Thyroid gland (tissue), 4 donors: ENCODE data around the gene CABLES2. TPM values are rescaled to one million over a fixed set of nuclear protein-coding genes. Genes with fewer than 3 reads are reported as not detected.

Experiments used
- DNase-seq, 2 donors: peaks; one replicate each; pipeline ENCODE4 v3.0.0-alpha.2; 2019
- H3K27ac ChIP-seq, 3 donors: fragments of 200-600 bp; sonication (generic); 1 replicate in 2 of 3; 2 replicates in 1 of 3; pipeline ENCODE4 v1.5.1; 2016 to 2019; ENCODE audit warnings: mild to moderate bottlenecking in 1 of 3, moderate library complexity in 1 of 3
- H3K27me3 ChIP-seq: fragments of 200-600 bp; sonication (generic); one replicate; pipeline ENCODE4 v1.5.1; 2019
- H3K36me3 ChIP-seq, 2 donors: fragments of 200-600 bp; sonication (generic); one replicate each; pipeline ENCODE4 v1.5.1; 2016 to 2019
- H3K4me1 ChIP-seq, 2 donors: fragments of 200-600 bp; sonication (generic); one replicate each; pipeline ENCODE4 v1.5.1; 2017 to 2019
- H3K4me3 ChIP-seq, 3 donors: fragments of 200-600 bp; sonication (generic); replicated peaks in 1 of 3; 1 replicate in 2 of 3; 2 replicates in 1 of 3; pipeline ENCODE4 v1.5.1; 2016; ENCODE audit warnings: mild to moderate bottlenecking in 1 of 3
- H3K9me3 ChIP-seq: fragments of 200-600 bp; sonication (generic); one replicate; pipeline ENCODE4 v1.5.1; 2017
- CTCF ChIP-seq, 6 experiments: fragments of 200-600 bp in 3 of 6; fragments of 450-650 bp in 3 of 6; sonication (generic) in 3 of 6; IDR thresholded peaks; one replicate each; pipeline ENCODE4 v1.5.1; 2016 to 2019; ENCODE audit warnings: antibody characterized with exemption in 6 of 6, mild to moderate bottlenecking in 2 of 6, inconsistent platforms in 1 of 6, moderate library complexity in 1 of 6
- POLR2A ChIP-seq, 2 donors: fragments of 450-650 bp; IDR thresholded peaks; one replicate each; pipeline ENCODE4 v1.6.1; 2017; ENCODE audit warnings: antibody characterized with exemption in 2 of 2, mild to moderate bottlenecking in 2 of 2, moderate library complexity in 1 of 2
- WGBS, 2 donors: methylation state at CpG; one replicate each; pipeline ENCODE4 v1.1.5; 2017; 5-methylcytosine and 5-hydroxymethylcytosine counted together
- intact Hi-C: fragments of 100-400 bp; cut with DNase I; formaldehyde crosslinking; loops from one replicate; pipeline ENCODE4 v1.15.1; 2023
- total RNA-seq, 4 donors: library from RNA; depleted of rRNA; stranded (reverse); fragments of >200 nt; gene quantifications; one replicate each; pipeline ENCODE4 v1.2.3, GENCODE V29; 2016

The CABLES2 gene
- total RNA-seq, 4 donors from 2014 or later: 5.8 to 8.5 (median 7.7) TPM

GRCh38 chr20:62355878-62356588 is 51.1 kb downstream of the CABLES2 start:
- peak overlapping the region in 1 of 3 donors; percentile 10 for H3K4me3 ChIP-seq
- intact Hi-C loops: no loop called here
- no peak for TF ChIP-seq CTCF (IDR thresholded peaks at IDR 0.05)
- TF ChIP-seq POLR2A (IDR thresholded peaks at IDR 0.05): no peak
- no peak for DNase-seq
- peaks cover 78 to 94% of the 10 kb centered on the region in 2 donors for H3K4me1 ChIP-seq
- no peaks in the 10 kb centered on the region for H3K27me3 ChIP-seq
- H3K9me3 ChIP-seq: no peaks in the 10 kb centered on the region
- 35 to 48% methylated on average over 25 to 29 of the region's 29 CpGs for WGBS, 2 donors
- peaks cover 0 to 8% of the 10 kb centered on the region in 2 donors for H3K36me3 ChIP-seq
- peak overlapping the region; percentile 90 to 97 (median 92) for H3K27ac ChIP-seq

GRCh38 chr20:62355516-62355877 is 51.6 kb downstream of the CABLES2 start:
- intact Hi-C loops: no loop called here
- H3K27ac ChIP-seq: peak overlapping the region; percentile 90 to 97 (median 92)
- H3K4me1 ChIP-seq: peaks cover 74 to 94% of the 10 kb centered on the region in 2 donors
- TF ChIP-seq CTCF (IDR thresholded peaks at IDR 0.05) (no peak), POLR2A (IDR thresholded peaks at IDR 0.05) (no peak)
- H3K9me3 ChIP-seq: no peaks in the 10 kb centered on the region
- DNase-seq: peak in 1 of 2 donors; percentile 53
- H3K36me3 ChIP-seq: peaks cover 0 to 13% of the 10 kb centered on the region in 2 donors
- H3K27me3 ChIP-seq: no peaks in the 10 kb centered on the region
- H3K4me3 ChIP-seq: no peak overlapping the region
- WGBS, 2 donors: 63% methylated on average over 6 of the region's 11 CpGs; no CpG with 5 or more reads in 1 of the 2 donors

GRCh38 chr20:62354811-62355341 is 52.2 kb downstream of the CABLES2 start:
- Histone ChIP-seq H3K27ac (peak overlapping the region; percentile 90 to 97 (median 92)), H3K4me1 (peaks cover 79 to 98% of the 10 kb centered on the region in 2 donors), H3K27me3 (no peaks in the 10 kb centered on the region), H3K36me3 (peaks cover 0 to 14% of the 10 kb centered on the region in 2 donors), H3K4me3 (no peak overlapping the region), H3K9me3 (no peaks in the 10 kb centered on the region)
- intact Hi-C loops: no loop called here
- no peak for TF ChIP-seq POLR2A (IDR thresholded peaks at IDR 0.05)
- WGBS, 2 donors: 64 to 67% methylated on average over 3 to 8 of the region's 16 CpGs
- no peak for DNase-seq

- 84 to 88% methylated on average over 11 to 12 of the region's 14 CpGs for WGBS, 2 donors
- H3K27me3 ChIP-seq: no peaks in the 10 kb centered on the region
- peaks cover 74 to 94% of the 10 kb centered on the region in 2 donors for H3K4me1 ChIP-seq
- H3K9me3 ChIP-seq: no peaks in the 10 kb centered on the region
- DNase-seq: no peak
- peak overlapping the region in 2 of 3 donors; percentile 90 to 97 for H3K27ac ChIP-seq
- H3K36me3 ChIP-seq: peaks cover 0 to 14% of the 10 kb centered on the region in 2 donors
- no peak overlapping the region for H3K4me3 ChIP-seq
- no peak for TF ChIP-seq POLR2A (IDR thresholded peaks at IDR 0.05)
- no peak for TF ChIP-seq CTCF (IDR thresholded peaks at IDR 0.05)
- intact Hi-C loops: no loop called here
These were observed 52.9 kb downstream of the CABLES2 start for GRCh38 chr20:62354031-62354808.

GRCh38 chr20:62353289-62354030 is 53.6 kb downstream of the CABLES2 start:
- Histone ChIP-seq H3K4me1 (peaks cover 66 to 86% of the 10 kb centered on the region in 2 donors), H3K27ac (peak overlapping the region; percentile 82 to 97 (median 90)), H3K9me3 (no peaks in the 10 kb centered on the region), H3K36me3 (peaks cover 0 to 14% of the 10 kb centered on the region in 2 donors), H3K4me3 (no peak overlapping the region), H3K27me3 (no peaks in the 10 kb centered on the region)
- 86 to 100% methylated on average over 3 to 11 of the region's 16 CpGs for WGBS, 2 donors
- TF ChIP-seq POLR2A (IDR thresholded peaks at IDR 0.05): no peak
- TF ChIP-seq CTCF (IDR thresholded peaks at IDR 0.05): no peak
- intact Hi-C loops: no loop called here
- DNase-seq: no peak
